Skeletal muscle satellite cell (primary cell): ENCODE measurements around the gene CHPF.

Source experiments
- H3K27me3 ChIP-seq: 2 replicates; pipeline ENCODE4 v1.7.0; 2013; ENCODE audit warnings: low read length; ENCODE audit not compliant: control insufficient read depth, insufficient read depth
- H3K36me3 ChIP-seq: 2 replicates; pipeline ENCODE4 v1.7.0; 2013; ENCODE audit warnings: mild to moderate bottlenecking, control low read depth, low read length; ENCODE audit not compliant: insufficient read depth
- H3K4me1 ChIP-seq: 2 replicates; pipeline ENCODE4 v1.7.0; 2013; ENCODE audit warnings: low read length; ENCODE audit not compliant: control insufficient read depth, insufficient read depth
- H3K4me2 ChIP-seq: 2 replicates; pipeline ENCODE4 v1.7.0; 2013; ENCODE audit warnings: mild to moderate bottlenecking, low read length
- H3K4me3 ChIP-seq: 2 replicates; pipeline ENCODE4 v1.7.0; 2013; ENCODE audit warnings: low read length
- H3K9ac ChIP-seq: 2 replicates; pipeline ENCODE4 v1.7.0; 2013; ENCODE audit warnings: mild to moderate bottlenecking, low read depth, low read length, moderate library complexity
- H3K9me3 ChIP-seq: replicated peaks from 2 replicates; pipeline ENCODE4 v1.7.0; 2013; ENCODE audit warnings: mild to moderate bottlenecking, control low read depth, low read length

CHPF gene

DNA sequence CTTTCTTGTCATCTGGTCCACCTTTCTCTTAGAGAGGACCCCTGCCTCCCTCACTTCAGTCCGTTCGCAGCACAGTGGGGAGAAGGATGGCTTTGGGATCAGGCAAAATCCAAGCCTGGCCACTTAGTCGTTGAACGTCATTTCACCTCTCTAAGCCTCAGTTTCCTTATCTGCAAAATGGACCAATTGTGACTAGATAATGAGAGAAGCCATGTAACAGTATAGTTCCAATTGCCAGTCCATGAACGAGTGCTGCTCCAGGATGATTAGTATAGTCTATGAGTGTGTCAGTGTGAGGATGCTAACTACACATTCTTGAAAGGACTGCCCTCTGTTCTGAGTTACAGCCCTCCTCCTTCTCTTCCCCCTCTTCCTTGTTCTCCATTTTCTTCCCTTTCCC lies 29.6 kb upstream of the CHPF start:
- Histone ChIP-seq H3K4me1 (peaks cover 15% of the 10 kb centered on the region), H3K4me3 (no peak overlapping the region), H3K9me3 (no peaks in the 10 kb centered on the region), H3K36me3 (peaks cover 10% of the 10 kb centered on the region), H3K27me3 (peaks cover 34% of the 10 kb centered on the region), H3K9ac (no peak overlapping the region), H3K4me2 (no peak overlapping the region)

DNA sequence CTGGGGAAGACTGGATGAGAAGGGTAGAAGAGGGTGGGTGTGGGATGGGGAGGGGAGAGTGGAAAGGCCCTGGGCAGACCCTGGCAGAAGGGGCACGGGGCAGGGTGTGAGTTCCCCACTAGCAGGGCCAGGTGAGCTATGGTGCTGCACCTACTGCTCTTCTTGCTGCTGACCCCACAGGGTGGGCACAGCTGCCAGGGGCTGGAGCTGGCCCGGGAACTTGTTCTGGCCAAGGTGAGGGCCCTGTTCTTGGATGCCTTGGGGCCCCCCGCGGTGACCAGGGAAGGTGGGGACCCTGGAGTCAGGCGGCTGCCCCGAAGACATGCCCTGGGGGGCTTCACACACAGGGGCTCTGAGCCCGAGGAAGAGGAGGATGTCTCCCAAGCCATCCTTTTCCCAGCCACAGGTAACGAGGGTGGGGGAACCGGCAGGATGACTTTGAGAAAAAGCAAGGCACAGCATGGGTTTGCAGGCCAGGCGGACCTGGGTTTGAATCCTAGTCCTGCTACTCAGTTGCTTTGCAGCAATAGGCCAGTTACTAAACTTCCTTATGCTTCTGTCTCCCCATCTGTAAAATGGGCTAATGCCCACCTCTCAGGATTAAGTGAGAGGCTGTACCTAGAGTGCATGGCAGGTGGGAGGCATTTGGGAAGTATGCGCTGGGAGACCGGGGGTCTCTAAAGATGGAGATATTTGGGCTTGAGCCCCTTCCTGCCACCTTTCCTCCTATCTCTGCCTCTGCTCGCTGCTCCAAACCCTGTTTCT lies 28.8 kb upstream of the CHPF start, which contains the start of gene INHA:
Gene INHA, plus strand, starts transcription at position 74 of the 765 bp plus-strand sequence. Its CDS starts 65 bp downstream, at position 139.
- H3K4me2 ChIP-seq = peak within 1 kb of the TSS; percentile 95
- no peaks in the 10 kb centered on the region for H3K9me3 ChIP-seq
- peaks cover 15% of the 10 kb centered on the region for H3K36me3 ChIP-seq
- H3K4me3 ChIP-seq = peak within 1 kb of the TSS; percentile 91
- H3K9ac ChIP-seq = peak within 1 kb of the TSS; percentile 91
- peaks cover 15% of the 10 kb centered on the region for H3K4me1 ChIP-seq
- H3K27me3 ChIP-seq = peaks cover 27% of the 10 kb centered on the region

DNA sequence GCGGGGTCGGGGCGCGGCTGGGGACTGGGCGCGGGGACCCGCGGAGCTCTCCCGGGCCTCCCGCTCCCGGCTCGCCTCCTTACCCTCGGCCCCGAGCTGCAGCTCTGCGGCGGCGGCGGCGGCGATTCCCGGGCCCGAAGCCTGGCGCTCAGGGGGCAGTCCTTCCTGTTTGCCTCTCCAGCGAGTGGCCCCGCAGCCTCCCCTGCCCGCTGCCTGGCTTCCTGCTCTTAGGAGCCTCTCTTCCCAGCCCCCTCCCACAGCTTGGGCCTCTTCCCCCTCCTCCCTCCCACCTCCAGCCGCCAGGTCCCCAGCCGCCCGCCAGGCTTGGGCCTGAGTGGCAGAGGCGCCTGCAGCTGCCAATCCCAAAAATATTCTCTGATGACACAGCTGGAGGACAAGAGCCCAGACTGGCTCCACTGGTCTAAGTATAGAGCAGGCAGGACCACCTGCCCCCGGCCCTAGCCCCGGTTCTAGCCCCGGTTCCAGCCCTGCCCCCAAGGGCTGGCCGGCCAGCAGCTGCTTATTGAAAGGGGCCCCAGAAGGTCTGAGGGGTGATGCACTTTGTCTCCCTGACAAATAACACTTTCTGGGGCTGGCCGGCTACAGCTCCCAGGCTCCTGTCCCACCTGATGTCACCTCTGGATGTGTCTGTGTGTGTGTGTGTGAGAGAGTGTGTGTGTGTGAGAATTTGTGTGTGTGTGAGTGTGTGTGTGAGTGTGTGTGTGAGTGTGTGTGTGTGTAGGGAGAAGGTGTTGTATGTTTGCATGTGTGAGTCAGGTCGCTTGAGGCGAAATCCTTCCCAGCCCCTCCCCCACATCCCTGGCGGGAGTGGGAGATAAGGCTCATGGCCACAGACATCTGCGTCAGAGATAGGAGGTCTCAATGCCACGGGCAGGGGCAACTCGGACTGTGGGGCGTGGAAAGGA lies 28.0 kb upstream of the CHPF start, which contains the start of gene OBSL1:
Gene OBSL1, minus strand, starts transcription at position 229 of the 926 bp plus-strand sequence. CDS start 307 bp downstream, outside the sequence.
- peaks cover 20% of the 10 kb centered on the region for H3K27me3 ChIP-seq
- H3K9ac ChIP-seq = peak within 1 kb of the TSS; percentile 91
- H3K4me1 ChIP-seq = peaks cover 15% of the 10 kb centered on the region
- H3K36me3 ChIP-seq = peaks cover 20% of the 10 kb centered on the region
- no peaks in the 10 kb centered on the region for H3K9me3 ChIP-seq
- H3K4me2 ChIP-seq = peak within 1 kb of the TSS; percentile 95
- peak within 1 kb of the TSS; percentile 91 for H3K4me3 ChIP-seq

DNA sequence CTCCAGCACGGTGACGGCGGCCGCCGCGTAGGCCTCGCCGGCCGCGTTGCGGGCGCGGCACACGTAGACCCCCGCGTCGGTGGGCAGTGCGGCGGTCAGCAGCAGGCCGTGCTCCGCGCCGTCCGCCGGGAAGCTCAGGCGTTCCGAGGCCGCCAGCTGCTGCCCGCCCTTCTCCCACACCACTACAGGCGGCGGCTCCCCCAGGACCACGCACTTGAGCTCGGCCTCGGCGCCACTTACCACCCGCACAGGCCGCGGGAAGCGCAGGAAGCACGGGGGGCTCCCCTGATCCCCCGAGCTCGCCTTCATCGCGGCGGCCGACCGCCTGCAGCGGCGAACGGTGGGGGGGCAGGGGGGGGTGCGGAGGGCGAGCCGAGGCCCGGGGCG lies 27.3 kb upstream of the CHPF start:
- Histone ChIP-seq H3K36me3 (peaks cover 21% of the 10 kb centered on the region), H3K4me2 (peak overlapping the region; percentile 95), H3K9ac (peak overlapping the region; percentile 91), H3K27me3 (peaks cover 13% of the 10 kb centered on the region), H3K9me3 (no peaks in the 10 kb centered on the region), H3K4me3 (peak overlapping the region; percentile 91), H3K4me1 (peaks cover 15% of the 10 kb centered on the region)

DNA sequence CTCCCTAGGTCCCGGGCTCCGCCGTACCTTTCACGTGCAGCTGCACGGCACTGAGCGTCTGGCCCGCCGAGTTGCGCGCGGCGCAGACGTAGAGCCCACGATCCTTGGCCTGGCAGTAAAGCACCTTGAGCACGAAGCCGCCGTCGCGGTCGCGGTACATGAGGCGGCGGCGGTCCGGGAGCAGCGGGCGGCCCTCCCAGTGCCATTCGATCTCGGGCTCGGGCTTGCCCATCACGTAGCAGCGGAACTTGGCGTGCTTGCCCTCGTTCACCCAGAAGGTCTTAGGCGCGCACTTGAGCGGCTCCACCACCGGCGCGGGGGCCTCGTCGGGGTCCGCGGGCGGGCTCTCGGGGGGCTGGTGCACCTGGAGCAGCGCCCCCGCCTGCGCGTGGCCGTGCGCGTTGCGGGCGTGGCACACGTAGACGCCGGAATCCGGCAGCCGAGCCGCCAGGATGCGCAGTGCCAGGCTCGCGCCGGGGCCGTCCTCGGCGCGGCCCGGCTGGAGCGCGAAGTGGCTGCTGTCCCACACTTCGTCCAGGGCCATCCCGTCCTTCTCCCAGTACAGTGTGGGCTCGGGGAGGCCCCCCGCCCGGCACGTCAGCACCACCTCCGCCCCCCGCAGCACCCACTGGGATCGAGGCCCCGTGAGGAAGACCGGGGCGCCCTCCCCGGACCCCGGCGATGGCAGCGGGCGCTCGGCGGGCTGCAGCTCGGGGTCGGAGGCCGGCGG lies 26.8 kb upstream of the CHPF start:
- Histone ChIP-seq H3K36me3 (peaks cover 21% of the 10 kb centered on the region), H3K4me1 (peaks cover 15% of the 10 kb centered on the region), H3K9ac (peak overlapping the region; percentile 91), H3K4me3 (peak overlapping the region; percentile 91), H3K4me2 (peak overlapping the region; percentile 95), H3K9me3 (no peaks in the 10 kb centered on the region), H3K27me3 (peaks cover 7% of the 10 kb centered on the region)

DNA sequence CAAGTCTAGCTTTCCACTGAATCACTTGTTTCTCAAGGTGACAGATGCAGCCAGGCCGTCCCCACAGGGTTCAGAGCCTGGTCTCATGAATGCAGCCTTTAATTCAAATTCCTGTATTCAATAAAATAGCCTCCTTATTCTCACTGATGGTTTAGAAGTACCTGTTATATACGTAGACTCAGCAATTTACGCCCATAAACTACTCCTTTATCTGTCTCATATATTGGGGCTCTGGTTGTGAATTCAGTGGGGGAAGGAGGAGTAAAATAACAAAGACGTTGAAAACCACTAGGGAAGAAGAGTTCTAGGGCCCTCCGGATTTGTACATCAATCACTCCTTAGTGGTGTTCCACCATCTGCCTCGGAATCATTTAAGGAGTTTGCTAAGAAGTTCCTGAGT lies 26.0 kb upstream of the CHPF start:
- Histone ChIP-seq H3K4me3 (no peak overlapping the region), H3K4me2 (peak overlapping the region; percentile 95), H3K9ac (no peak overlapping the region), H3K4me1 (peaks cover 15% of the 10 kb centered on the region), H3K27me3 (peaks cover under 1% of the 10 kb centered on the region), H3K36me3 (peaks cover 22% of the 10 kb centered on the region), H3K9me3 (no peaks in the 10 kb centered on the region)

DNA sequence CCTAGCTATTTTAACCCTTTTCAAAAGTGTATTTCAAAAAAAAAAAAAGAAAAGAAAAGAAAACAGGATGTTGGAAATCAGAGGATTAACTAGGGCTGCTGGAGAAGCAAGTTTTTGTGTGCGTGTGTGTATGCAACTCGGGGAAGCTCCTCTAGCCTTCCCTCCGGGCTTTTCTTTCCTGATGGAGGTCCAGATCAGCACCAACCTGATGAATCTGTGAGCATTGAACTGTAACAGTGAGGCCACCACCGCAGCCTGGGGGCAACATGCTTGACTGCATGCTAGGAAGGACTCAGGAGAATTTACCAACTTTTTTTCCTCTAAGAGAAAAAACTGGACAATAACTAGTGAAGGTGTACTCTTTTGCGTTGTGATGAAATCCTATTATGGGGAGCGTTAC lies 25.4 kb upstream of the CHPF start:
- Histone ChIP-seq H3K9me3 (no peaks in the 10 kb centered on the region), H3K36me3 (peaks cover 24% of the 10 kb centered on the region), H3K9ac (no peak overlapping the region), H3K27me3 (no peaks in the 10 kb centered on the region), H3K4me3 (no peak overlapping the region), H3K4me1 (peaks cover 15% of the 10 kb centered on the region), H3K4me2 (no peak overlapping the region)

DNA sequence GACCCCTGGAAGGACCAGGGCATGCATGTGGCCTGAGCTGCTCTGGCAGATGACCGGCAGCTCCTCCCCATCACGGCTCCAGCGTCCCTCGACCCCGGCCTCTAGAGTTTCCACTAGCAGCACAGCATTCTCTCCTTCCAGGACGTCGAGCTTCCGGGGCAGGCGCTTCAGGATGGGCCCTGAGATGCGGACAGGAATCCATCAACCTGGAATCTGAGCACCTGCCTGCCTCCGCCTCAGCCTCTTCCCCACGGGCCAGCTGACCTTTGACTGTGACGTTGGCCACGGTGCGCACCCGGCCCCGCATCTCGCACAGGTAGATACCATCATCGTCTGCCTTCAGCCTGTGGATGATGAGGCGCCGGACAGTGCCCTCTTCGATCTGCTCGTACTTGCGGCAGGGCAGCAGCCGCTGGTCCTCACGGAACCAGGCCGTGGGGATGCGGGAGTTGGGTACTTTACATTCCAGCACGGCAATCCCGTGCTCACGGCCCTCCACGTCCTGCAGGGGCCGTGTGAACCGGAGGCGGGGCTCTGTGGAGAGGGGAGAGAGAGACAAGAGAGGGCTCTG lies 24.3 kb upstream of the CHPF start:
- H3K4me1 ChIP-seq = peaks cover 15% of the 10 kb centered on the region
- H3K27me3 ChIP-seq = no peaks in the 10 kb centered on the region
- peaks cover 24% of the 10 kb centered on the region for H3K36me3 ChIP-seq
- no peaks in the 10 kb centered on the region for H3K9me3 ChIP-seq
- no peak overlapping the region for H3K9ac ChIP-seq
- H3K4me2 ChIP-seq = no peak overlapping the region
- H3K4me3 ChIP-seq = no peak overlapping the region

DNA sequence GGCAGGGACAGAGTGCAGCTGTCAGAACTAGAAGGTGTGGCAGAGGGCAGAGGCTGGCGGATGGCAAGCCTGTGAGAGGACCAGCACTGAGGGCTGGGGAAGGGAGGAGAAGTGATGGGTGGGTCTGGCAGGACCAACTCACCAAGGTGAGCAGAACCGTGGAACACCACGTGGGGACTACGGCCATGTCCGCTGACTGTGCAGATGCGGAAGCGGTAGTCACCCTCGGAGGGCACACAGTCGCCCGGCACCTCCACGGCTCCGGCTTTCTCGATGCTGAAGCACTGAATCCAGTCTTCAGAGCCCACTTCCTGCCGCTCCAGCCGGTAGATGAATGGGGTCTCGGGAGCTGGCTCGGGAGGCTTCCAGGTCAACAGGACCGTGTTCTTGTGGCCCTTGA lies 23.5 kb upstream of the CHPF start:
- Histone ChIP-seq H3K27me3 (no peaks in the 10 kb centered on the region), H3K4me1 (peaks cover 15% of the 10 kb centered on the region), H3K36me3 (peaks cover 24% of the 10 kb centered on the region), H3K9me3 (no peaks in the 10 kb centered on the region), H3K4me2 (no peak overlapping the region), H3K4me3 (no peak overlapping the region), H3K9ac (no peak overlapping the region)

DNA sequence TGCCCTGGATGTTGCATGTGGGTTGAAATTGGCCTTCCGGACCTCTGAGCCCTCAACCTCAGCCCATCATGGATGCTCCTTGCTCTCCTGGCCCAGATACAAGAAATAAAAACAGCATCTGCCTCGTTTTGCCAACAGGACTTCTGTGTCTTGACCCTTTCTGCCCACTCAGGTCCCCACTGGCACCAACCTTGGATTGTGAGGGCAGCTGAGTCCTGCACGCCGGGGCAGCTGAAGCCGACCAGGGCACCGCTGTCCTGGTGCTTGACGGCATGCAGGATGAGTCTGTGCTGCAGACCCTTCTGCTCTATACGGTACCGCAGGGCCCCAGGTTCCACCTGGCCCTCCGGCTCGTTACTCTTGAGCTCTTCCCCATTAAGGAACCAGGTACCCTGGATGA lies 23.0 kb upstream of the CHPF start:
- peaks cover 12% of the 10 kb centered on the region for H3K4me1 ChIP-seq
- peaks cover 24% of the 10 kb centered on the region for H3K36me3 ChIP-seq
- H3K4me2 ChIP-seq = no peak overlapping the region
- H3K27me3 ChIP-seq = no peaks in the 10 kb centered on the region
- H3K9me3 ChIP-seq = no peaks in the 10 kb centered on the region
- H3K4me3 ChIP-seq = no peak overlapping the region
- no peak overlapping the region for H3K9ac ChIP-seq
